ENCODE measurements around the gene HSBP1L1.

Gene HSBP1L1

GRCh38 chr18:79965119-79965902, 868 bp downstream of the HSBP1L1 start (continued):
- TF ChIP-seq ZNF518A (tag by site-specific recombination; conservative IDR thresholded peaks at IDR 0.05; ENCODE audit: low read depth) = no peak
- 0 out of 2 replicates have a peak, but pooled peaks have one; percentile 14 for TF ChIP-seq ZFP3 (tag by site-specific recombination; IDR thresholded peaks at IDR 0.05; ENCODE audit: low read depth)
- TF ChIP-seq ZNF112 (tag by site-specific recombination; IDR thresholded peaks at IDR 0.05) = no peak
- TF ChIP-seq ZNF837 (tag by site-specific recombination; IDR thresholded peaks at IDR 0.05) = no peak
- TF ChIP-seq PRDM2 (tag by site-specific recombination; IDR thresholded peaks at IDR 0.05; ENCODE audit: borderline replicate concordance) = no peak
- no peak for TF ChIP-seq ZNF362 (tag by site-specific recombination; IDR thresholded peaks at IDR 0.05)
- TF ChIP-seq TCF7L2 (IDR thresholded peaks at IDR 0.05; ENCODE audit: borderline replicate concordance, low read depth, low read length) = no peak
- TF ChIP-seq ZNF146 (tag by site-specific recombination; IDR thresholded peaks at IDR 0.05) = no peak
- no peak for TF ChIP-seq ZNF747 (tag by site-specific recombination; IDR thresholded peaks at IDR 0.05)
- TF ChIP-seq SP3 (tag by site-specific recombination; IDR thresholded peaks at IDR 0.05) = peak; percentile 26
- no peak for TF ChIP-seq SALL2 (tag by site-specific recombination; IDR thresholded peaks at IDR 0.05; ENCODE audit: borderline replicate concordance)
- peak; percentile 88 for TF ChIP-seq WT1 (tag by site-specific recombination; IDR thresholded peaks at IDR 0.05)
- no peak for TF ChIP-seq ZNF223 (tag by site-specific recombination; IDR thresholded peaks at IDR 0.05)
- TF ChIP-seq ZNF2 (tag by site-specific recombination; IDR thresholded peaks at IDR 0.05) = no peak
- no peak for TF ChIP-seq MEIS1 (CRISPR knock-in tag; IDR thresholded peaks at IDR 0.05; ENCODE audit: borderline replicate concordance)
- TF ChIP-seq ZNF221 (tag by site-specific recombination; IDR thresholded peaks at IDR 0.05; ENCODE audit: borderline replicate concordance) = no peak
- TF ChIP-seq ZNF785 (tag by site-specific recombination; IDR thresholded peaks at IDR 0.05) = no peak
- TF ChIP-seq ZNF624 (tag by site-specific recombination; IDR thresholded peaks at IDR 0.05) = no peak
- TF ChIP-seq ZNF621 (tag by site-specific recombination; IDR thresholded peaks at IDR 0.05) = no peak
- no peak for TF ChIP-seq ZNF214 (tag by site-specific recombination; IDR thresholded peaks at IDR 0.05; ENCODE audit: borderline replicate concordance)
- TF ChIP-seq ZNF184 (tag by site-specific recombination; IDR thresholded peaks at IDR 0.05) = 0 out of 2 replicates have a peak, but pooled peaks have one; percentile 52
- peak; percentile 90 for TF ChIP-seq SP7 (tag by site-specific recombination; IDR thresholded peaks at IDR 0.05)
- 0 out of 2 replicates have a peak, but pooled peaks have one; percentile 5 for TF ChIP-seq KLF7 (tag by site-specific recombination; IDR thresholded peaks at IDR 0.05; ENCODE audit: borderline replicate concordance)
- TF ChIP-seq ZNF48 (tag by site-specific recombination; IDR thresholded peaks at IDR 0.05) = no peak
- TF ChIP-seq ELK4 (IDR thresholded peaks at IDR 0.05; ENCODE audit: borderline replicate concordance, low read depth, low read length) = no peak

Data from HEK293 (cell line).